ENCODE measurements around the gene MKNK2. TPM values are rescaled to one million over a fixed set of nuclear protein-coding genes. Genes with fewer than 3 reads are reported as not detected.

Gene MKNK2
- total RNA-seq, 1 donor from 2014 or later = 246 TPM

GRCh38 chr19:2032296-2032941 is 18.6 kb downstream of the MKNK2 start:
- DNase-seq (ENCODE audit: low spot score) = peak; percentile 95

GRCh38 chr19:2027361-2027760 is 23.7 kb downstream of the MKNK2 start:
- no peak for DNase-seq (ENCODE audit: low spot score)

- DNase-seq (ENCODE audit: low spot score) = no peak
These were observed 24.3 kb downstream of the MKNK2 start for GRCh38 chr19:2026770-2027169.

GRCh38 chr19:2022289-2022688 is 28.8 kb downstream of the MKNK2 start:
- DNase-seq (ENCODE audit: low spot score) = no peak

GRCh38 chr19:2021453-2022140 is 29.4 kb downstream of the MKNK2 start:
- no peak for DNase-seq (ENCODE audit: low spot score)

GRCh38 chr19:2018752-2019151 is 32.3 kb downstream of the MKNK2 start:
- DNase-seq (ENCODE audit: low spot score) = no peak

- DNase-seq (ENCODE audit: low spot score) = peak; percentile 75
These were observed 34.8 kb downstream of the MKNK2 start for GRCh38 chr19:2016041-2016807.

- peak; percentile 47 for DNase-seq (ENCODE audit: low spot score)
These were observed 35.5 kb downstream of the MKNK2 start, which contains the start of gene BTBD2 for GRCh38 chr19:2015608-2015950. BTBD2 (minus strand) TSS chr19:2015714; CDS start chr19:2015703, 11 bp downstream.

GRCh38 chr19:2014731-2015607 is 36.1 kb downstream of the MKNK2 start:
- DNase-seq (ENCODE audit: low spot score) = no peak

GRCh38 chr19:2014131-2014571 is 36.9 kb downstream of the MKNK2 start:
- no peak for DNase-seq (ENCODE audit: low spot score)

GRCh38 chr19:2013683-2013961 is 37.4 kb downstream of the MKNK2 start:
- DNase-seq (ENCODE audit: low spot score) = no peak

GRCh38 chr19:2012941-2013682 is 37.9 kb downstream of the MKNK2 start:
- DNase-seq (ENCODE audit: low spot score) = no peak

GRCh38 chr19:2011169-2011568 is 39.9 kb downstream of the MKNK2 start:
- DNase-seq (ENCODE audit: low spot score) = no peak

- no peak for DNase-seq (ENCODE audit: low spot score)
These were observed 40.8 kb downstream of the MKNK2 start for GRCh38 chr19:2010135-2010668.

- no peak for DNase-seq (ENCODE audit: low spot score)
These were observed 47.2 kb downstream of the MKNK2 start for GRCh38 chr19:2003874-2004273.

- DNase-seq (ENCODE audit: low spot score) = no peak
These were observed 51.1 kb downstream of the MKNK2 start for GRCh38 chr19:1999856-2000515.

GRCh38 chr19:1998712-1999708 is 52.0 kb downstream of the MKNK2 start:
- DNase-seq (ENCODE audit: low spot score) = no peak

GRCh38 chr19:1997353-1998233 is 53.5 kb downstream of the MKNK2 start:
- DNase-seq (ENCODE audit: low spot score) = no peak
